ENCODE results near the gene EFEMP1.
"Not testable (repeated sequence)": the region's sequence is repeated elsewhere in the genome, so short reads cannot be mapped to it uniquely, and the experiment has no call there.

EFEMP1 gene

GRCh38 chr2:55844986-55845385 lies 78.6 kb downstream of the EFEMP1 start:
- no peak for TF ChIP-seq CTCF (IDR thresholded peaks at IDR 0.05; ENCODE audit: low read depth, low read length)
- no peak overlapping the region for H3K4me3 ChIP-seq (ENCODE audit: low read depth, low read length)

GRCh38 chr2:55843994-55844345 lies 79.6 kb downstream of the EFEMP1 start:
- H3K4me3 ChIP-seq (ENCODE audit: low read depth, low read length), result no peak overlapping the region
- no peak for TF ChIP-seq CTCF (IDR thresholded peaks at IDR 0.05; ENCODE audit: low read depth, low read length)

- no peak overlapping the region for H3K4me3 ChIP-seq (ENCODE audit: low read depth, low read length)
- TF ChIP-seq CTCF (IDR thresholded peaks at IDR 0.05; ENCODE audit: low read depth, low read length), result no peak
Measured at GRCh38 chr2:55843096-55843993, 80.2 kb downstream of the EFEMP1 start.

GRCh38 chr2:55842046-55842445 lies 81.5 kb downstream of the EFEMP1 start:
- no peak overlapping the region for H3K4me3 ChIP-seq (ENCODE audit: low read depth, low read length)
- TF ChIP-seq CTCF (IDR thresholded peaks at IDR 0.05; ENCODE audit: low read depth, low read length), result no peak

GRCh38 chr2:55840460-55840859 lies 83.1 kb downstream of the EFEMP1 start:
- TF ChIP-seq CTCF (IDR thresholded peaks at IDR 0.05; ENCODE audit: low read depth, low read length), result no peak
- no peak overlapping the region for H3K4me3 ChIP-seq (ENCODE audit: low read depth, low read length)

- no peak for TF ChIP-seq CTCF (IDR thresholded peaks at IDR 0.05; ENCODE audit: low read depth, low read length)
- H3K4me3 ChIP-seq (ENCODE audit: low read depth, low read length), result no peak overlapping the region
Measured at GRCh38 chr2:55839182-55839819, 84.3 kb downstream of the EFEMP1 start.

- no peak overlapping the region for H3K4me3 ChIP-seq (ENCODE audit: low read depth, low read length)
- TF ChIP-seq CTCF (IDR thresholded peaks at IDR 0.05; ENCODE audit: low read depth, low read length), result no peak
Measured at GRCh38 chr2:55838653-55839052, 84.9 kb downstream of the EFEMP1 start.

GRCh38 chr2:55838117-55838516 lies 85.5 kb downstream of the EFEMP1 start:
- not testable (repeated sequence) for H3K4me3 ChIP-seq (ENCODE audit: low read depth, low read length)

All from WI38 (cell line).